NCI-H2171 treated with DMSO at 0.1 percent for 48 hours (cell line): ENCODE measurements around the gene DLGAP1.
"Not testable (repeated sequence)": the region's sequence is repeated elsewhere in the genome, so short reads cannot be mapped to it uniquely, and the experiment has no call there.

Source experiments
- DNase-seq: peaks from one replicate; lab custom pipeline; 2025; lab: John Stamatoyannopoulos, UW

The DLGAP1 gene

GRCh38 chr18:4455113-4455811 is at the start of gene DLGAP1:
TSS of gene DLGAP1 (minus strand) at chr18:4455307.
- peak; percentile 59 for DNase-seq

GRCh38 chr18:4494703-4495284 is 39.7 kb upstream of the DLGAP1 start:
- not testable (repeated sequence) for DNase-seq

- DNase-seq = no peak
Measured at GRCh38 chr18:4468511-4468910, 13.4 kb upstream of the DLGAP1 start.

- no peak for DNase-seq
Measured at GRCh38 chr18:4454537-4455112, 482 bp downstream of the DLGAP1 start.

- DNase-seq = peak; percentile 14
Measured at GRCh38 chr18:4453874-4454536, 1.1 kb downstream of the DLGAP1 start.

- no peak for DNase-seq
Measured at GRCh38 chr18:4453567-4453873, 1.6 kb downstream of the DLGAP1 start.

GRCh38 chr18:4450065-4450658 is 4.9 kb downstream of the DLGAP1 start:
- peak; percentile 31 for DNase-seq

- no peak for DNase-seq
Measured at GRCh38 chr18:4445902-4446301, 9.2 kb downstream of the DLGAP1 start.

GRCh38 chr18:4444306-4444705 is 10.8 kb downstream of the DLGAP1 start:
- no peak for DNase-seq

- DNase-seq = no peak
Measured at GRCh38 chr18:4441098-4441497, 14.0 kb downstream of the DLGAP1 start.

- DNase-seq = no peak
Measured at GRCh38 chr18:4438938-4439337, 16.2 kb downstream of the DLGAP1 start.

GRCh38 chr18:4433717-4434116 is 21.4 kb downstream of the DLGAP1 start:
- DNase-seq = no peak

- DNase-seq = no peak
Measured at GRCh38 chr18:4430836-4431235, 24.3 kb downstream of the DLGAP1 start.

- no peak for DNase-seq
Measured at GRCh38 chr18:4417714-4418113, 37.4 kb downstream of the DLGAP1 start.

- no peak for DNase-seq
Measured at GRCh38 chr18:4416976-4417375, 38.1 kb downstream of the DLGAP1 start.

GRCh38 chr18:4412286-4412685 is 42.8 kb downstream of the DLGAP1 start:
- peak; percentile 14 for DNase-seq

- no peak for DNase-seq
Measured at GRCh38 chr18:4406856-4407255, 48.3 kb downstream of the DLGAP1 start.

- DNase-seq = no peak
Measured at GRCh38 chr18:4405965-4406364, 49.1 kb downstream of the DLGAP1 start.

GRCh38 chr18:4403836-4404235 is 51.3 kb downstream of the DLGAP1 start:
- no peak for DNase-seq

- DNase-seq = no peak
Measured at GRCh38 chr18:4400911-4401310, 54.2 kb downstream of the DLGAP1 start.

GRCh38 chr18:4399929-4400328 is 55.2 kb downstream of the DLGAP1 start:
- DNase-seq = peak; percentile 92

GRCh38 chr18:4394700-4395099 is 60.4 kb downstream of the DLGAP1 start:
- DNase-seq = no peak

- DNase-seq = no peak
Measured at GRCh38 chr18:4391859-4392258, 63.2 kb downstream of the DLGAP1 start.
